GM23248 (cell line): ENCODE results near the gene OSR1. TPM values are rescaled to one million over a fixed set of nuclear protein-coding genes. Genes with fewer than 3 reads are reported as not detected.

Experiments
- DNase-seq: peaks from one replicate; pipeline ENCODE4 v3.0.0-alpha.2; 2015
- H2AFZ ChIP-seq: fragments of 200-600 bp; sonication (generic); 2 replicates; pipeline ENCODE4 v1.6.1; 2016; ENCODE audit warnings: antibody characterized with exemption
- H3F3A ChIP-seq: fragments of 200-600 bp; sonication (generic); 2 replicates; pipeline ENCODE4 v1.6.1; 2016; ENCODE audit warnings: mild to moderate bottlenecking, antibody characterized with exemption, mixed run types; ENCODE audit not compliant: insufficient read depth
- H3K27ac ChIP-seq: fragments of 200-600 bp; sonication (generic); 2 replicates; pipeline ENCODE4 v1.5.1; 2016; ENCODE audit warnings: mild to moderate bottlenecking
- H3K27me3 ChIP-seq: fragments of 200-600 bp; sonication (generic); replicated peaks from 2 replicates; pipeline ENCODE4 v1.6.1; 2016; ENCODE audit warnings: mild to moderate bottlenecking; ENCODE audit not compliant: insufficient read depth
- H3K36me3 ChIP-seq: fragments of 200-600 bp; sonication (generic); 2 replicates; pipeline ENCODE4 v1.6.1; 2016; ENCODE audit warnings: low read depth, mild to moderate bottlenecking
- H3K4me1 ChIP-seq: fragments of 200-600 bp; sonication (generic); 2 replicates; pipeline ENCODE4 v1.6.1; 2016; ENCODE audit warnings: mild to moderate bottlenecking; ENCODE audit not compliant: insufficient read depth
- H3K4me2 ChIP-seq: fragments of 200-600 bp; sonication (generic); one replicate; pipeline ENCODE4 v1.6.1; 2016; ENCODE audit warnings: mild to moderate bottlenecking; ENCODE audit not compliant: unreplicated experiment
- H3K4me3 ChIP-seq: fragments of 200-600 bp; sonication (generic); 2 replicates; pipeline ENCODE4 v1.5.1; 2016; ENCODE audit warnings: mild to moderate bottlenecking
- H3K79me2 ChIP-seq: fragments of 200-600 bp; sonication (generic); 2 replicates; pipeline ENCODE4 v1.6.1; 2016; ENCODE audit warnings: mild to moderate bottlenecking; ENCODE audit not compliant: insufficient read depth
- H3K9ac ChIP-seq: fragments of 200-600 bp; sonication (generic); 2 replicates; pipeline ENCODE4 v1.6.1; 2016; ENCODE audit warnings: mild to moderate bottlenecking
- H3K9me2 ChIP-seq: fragments of 200-600 bp; sonication (generic); 2 replicates; pipeline ENCODE4 v1.6.1; 2016; ENCODE audit warnings: mixed run types, mild to moderate bottlenecking, moderate library complexity; ENCODE audit not compliant: insufficient read depth
- H3K9me3 ChIP-seq: fragments of 200-600 bp; sonication (generic); one replicate; pipeline ENCODE4 v1.6.1; 2017; ENCODE audit warnings: low read depth
- H4K20me1 ChIP-seq: fragments of 200-600 bp; sonication (generic); 2 replicates; pipeline ENCODE4 v1.6.0; 2016; ENCODE audit not compliant: insufficient read depth
- EZH2 ChIP-seq: fragments of 200-600 bp; sonication (generic); IDR thresholded peaks from 2 replicates; pipeline ENCODE4 v1.6.1; 2018; ENCODE audit warnings: antibody characterized with exemption, mild to moderate bottlenecking; ENCODE audit not compliant: insufficient read depth, poor library complexity, severe bottlenecking
- EZH2phosphoT487 ChIP-seq: fragments of 200-600 bp; sonication (generic); IDR thresholded peaks from 2 replicates; pipeline ENCODE4 v1.6.1; 2018; ENCODE audit warnings: antibody characterized with exemption, moderate library complexity, mild to moderate bottlenecking, low read depth; ENCODE audit not compliant: insufficient read depth
- WGBS, 2 experiments: methylation state at CpG; one replicate each; pipeline ENCODE4 v1.1.6; 2015 to 2017; ENCODE audit warnings: low lambda C conversion rate in 2 of 2, low coverage in 1 of 2; ENCODE audit errors: missing lambda C conversion rate in 2 of 2; 5-methylcytosine and 5-hydroxymethylcytosine counted together
- in situ Hi-C: fragments of 300-500 bp; cut with MboI; formaldehyde crosslinking; loops from 2 replicates; pipeline ENCODE4 v1.15.0; 2020
- polyA plus RNA-seq: library from polyadenylated mRNA; unstranded; fragments of >200 nt; fragmentation: Nextera tagmentation; extraction: Ambion mirVana; gene quantifications from 2 replicates; pipeline ENCODE4 v1.2.1, GENCODE V29; 2016
- total RNA-seq: library from RNA; depleted of rRNA; stranded (reverse); fragments of >200 nt; shearing (Covaris generic); gene quantifications from 2 replicates; pipeline ENCODE4 v1.2.3, GENCODE V29; 2014

The OSR1 gene
- total and polyA plus RNA-seq, 2 experiments from 2014 or later, result 16.9 to 21.1 TPM

DNA sequence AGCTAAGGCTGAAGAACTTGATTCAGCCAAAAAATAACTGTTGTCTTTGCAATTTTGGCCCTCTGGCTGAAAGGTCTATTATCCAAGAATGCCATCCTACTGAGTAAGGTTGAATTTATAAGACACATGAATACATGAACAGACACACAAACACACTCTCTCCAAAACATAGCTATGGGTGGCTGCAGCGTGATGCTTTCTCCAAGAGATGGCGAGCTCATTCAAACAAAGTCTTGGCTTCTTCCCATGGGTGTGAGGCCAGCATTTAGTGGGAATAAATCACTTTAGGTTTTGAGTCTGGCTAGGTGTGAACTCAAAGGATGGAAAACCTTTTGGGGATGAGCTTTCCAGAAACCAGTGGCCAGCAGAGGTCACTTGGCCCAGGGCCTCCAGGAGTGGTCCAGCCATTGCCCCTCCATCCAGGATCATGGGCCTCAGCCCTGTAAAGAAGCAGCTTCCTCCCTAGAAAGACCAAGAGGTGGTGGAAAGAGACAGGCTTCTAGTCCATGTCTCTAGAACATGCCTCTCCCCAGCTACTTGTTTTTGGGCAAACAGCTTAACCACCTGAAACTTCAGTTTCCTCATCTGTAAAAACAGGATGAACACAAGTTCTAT lies 11.0 kb upstream of the OSR1 start:
- Histone ChIP-seq H3K9ac (no peak overlapping the region), H4K20me1 (no peaks in the 10 kb centered on the region), H3K4me1 (no peaks in the 10 kb centered on the region), H3K36me3 (no peaks in the 10 kb centered on the region), H3K27me3 (no peaks in the 10 kb centered on the region), H3K9me2 (no peaks in the 10 kb centered on the region), H3K4me3 (no peak overlapping the region), H3K79me2 (no peaks in the 10 kb centered on the region), H3K4me2 (no peak overlapping the region), H3F3A (no peaks in the 10 kb centered on the region), H3K9me3 (no peaks in the 10 kb centered on the region), H3K27ac (no peak overlapping the region), H2AFZ (no peak overlapping the region)
- TF ChIP-seq EZH2phosphoT487 (no peak), EZH2 (no peak)
- DNase-seq, result peak; percentile 74
- 88 to 98% methylated on average over 2 of the region's 2 CpGs for WGBS, 2 experiments
- in situ Hi-C loops, result loop anchor here (5.0 to 10.0 kb wide), 2 partner anchors 625 to 847 kb away; no protein-coding TSS in a partner anchor

DNA sequence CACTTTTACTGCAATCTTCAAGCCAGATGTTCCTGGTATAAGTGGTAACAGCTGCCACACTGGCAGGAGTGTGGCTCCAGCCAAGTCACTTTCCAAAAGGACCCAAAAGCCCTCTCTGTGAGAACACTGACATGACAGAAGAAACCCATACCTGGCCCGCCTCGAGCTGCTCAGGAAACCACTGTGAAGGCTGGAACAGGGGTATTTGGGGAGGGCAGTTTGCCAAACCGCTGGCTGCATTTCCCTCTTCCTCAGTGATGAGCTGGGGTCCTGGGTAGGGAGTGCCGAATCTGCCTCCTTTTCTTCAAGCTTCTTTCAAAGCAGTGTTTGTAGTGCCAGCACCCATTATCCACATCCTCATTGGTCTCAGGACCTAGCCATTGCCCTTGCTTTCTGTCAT lies 10.3 kb upstream of the OSR1 start:
- Histone ChIP-seq H3K79me2 (no peaks in the 10 kb centered on the region), H3K9me2 (no peaks in the 10 kb centered on the region), H3K9me3 (no peaks in the 10 kb centered on the region), H3K36me3 (no peaks in the 10 kb centered on the region), H3K27ac (no peak overlapping the region), H4K20me1 (no peaks in the 10 kb centered on the region), H3K9ac (no peak overlapping the region), H3K4me2 (no peak overlapping the region), H3K4me3 (no peak overlapping the region), H2AFZ (no peak overlapping the region), H3K27me3 (no peaks in the 10 kb centered on the region), H3K4me1 (no peaks in the 10 kb centered on the region), H3F3A (no peaks in the 10 kb centered on the region)
- TF ChIP-seq EZH2 (no peak), EZH2phosphoT487 (no peak)
- 61 to 62% methylated on average over 4 of the region's 4 CpGs for WGBS, 2 experiments
- no peak for DNase-seq
- in situ Hi-C loops, result loop anchor here (5.0 to 10.0 kb wide), 2 partner anchors 624 to 846 kb away; no protein-coding TSS in a partner anchor

GRCh38 chr2:19367326-19367725 lies 8.9 kb upstream of the OSR1 start:
- TF ChIP-seq EZH2 (no peak), EZH2phosphoT487 (no peak)
- 37% methylated on average over 5 of the region's 5 CpGs for WGBS, 2 experiments
- H3K4me1 ChIP-seq, result no peaks in the 10 kb centered on the region
- no peak overlapping the region for H3K27ac ChIP-seq
- H3K79me2 ChIP-seq, result no peaks in the 10 kb centered on the region
- H3K9ac ChIP-seq, result no peak overlapping the region
- in situ Hi-C loops, result loop anchor here (5.0 to 10.0 kb wide), 2 partner anchors 623 to 845 kb away; no protein-coding TSS in a partner anchor
- no peak overlapping the region for H3K4me3 ChIP-seq
- H4K20me1 ChIP-seq, result no peaks in the 10 kb centered on the region
- H3F3A ChIP-seq, result no peaks in the 10 kb centered on the region
- no peaks in the 10 kb centered on the region for H3K9me2 ChIP-seq
- H3K36me3 ChIP-seq, result no peaks in the 10 kb centered on the region
- no peaks in the 10 kb centered on the region for H3K9me3 ChIP-seq
- DNase-seq, result peak; percentile 68
- H2AFZ ChIP-seq, result no peak overlapping the region
- no peak overlapping the region for H3K4me2 ChIP-seq
- no peaks in the 10 kb centered on the region for H3K27me3 ChIP-seq

DNA sequence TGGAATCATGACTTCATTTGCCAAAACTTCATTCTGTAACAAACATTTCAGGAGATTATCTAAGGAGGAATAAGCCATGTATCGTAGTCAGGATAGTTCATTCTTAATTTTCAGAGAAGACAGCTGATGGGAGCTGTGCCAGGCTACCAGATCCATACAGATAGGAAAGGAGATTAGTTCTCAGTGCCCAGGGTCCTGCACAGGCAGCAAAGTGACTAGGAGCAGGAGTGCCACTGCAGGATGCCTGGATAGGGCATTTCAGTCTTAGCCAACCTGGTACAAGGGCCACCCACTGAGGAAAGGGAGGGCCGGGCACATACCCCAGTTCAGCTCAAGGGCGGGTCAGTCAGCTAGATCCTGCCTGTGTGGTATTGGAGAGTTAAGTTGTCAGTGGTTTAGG lies 6.7 kb upstream of the OSR1 start:
- no peaks in the 10 kb centered on the region for H3K36me3 ChIP-seq
- H2AFZ ChIP-seq, result no peak overlapping the region
- H3K4me1 ChIP-seq, result peaks cover 4% of the 10 kb centered on the region; the same call in 1 of the 2 replicates
- 94 to 97% methylated on average over 3 of the region's 3 CpGs for WGBS, 2 experiments
- no peaks in the 10 kb centered on the region for H3K9me3 ChIP-seq
- DNase-seq, result no peak
- H3K27ac ChIP-seq, result no peak overlapping the region
- H3K4me2 ChIP-seq, result no peak overlapping the region
- no peaks in the 10 kb centered on the region for H3K9me2 ChIP-seq
- no peak for TF ChIP-seq EZH2phosphoT487
- no peak for TF ChIP-seq EZH2
- no peak overlapping the region for H3K9ac ChIP-seq
- no peaks in the 10 kb centered on the region for H3K27me3 ChIP-seq
- H3K4me3 ChIP-seq, result no peak overlapping the region
- no peaks in the 10 kb centered on the region for H4K20me1 ChIP-seq
- H3K79me2 ChIP-seq, result no peaks in the 10 kb centered on the region
- 0 out of 2 replicates have a peak, but pooled peaks cover under 1% of the 10 kb centered on the region for H3F3A ChIP-seq
- in situ Hi-C loops, result loop anchor here (5.0 to 10.0 kb wide), 2 partner anchors 620 to 843 kb away; no protein-coding TSS in a partner anchor
